ENCODE results near the gene ELOVL4. TPM values are rescaled to one million over a fixed set of nuclear protein-coding genes. Genes with fewer than 3 reads are reported as not detected.

The ELOVL4 gene
- 1 to 10 TPM in 1 of 4 donors, under 1 TPM in 2, not detected in 1; 0.67 to 1.1 (median 0.85) TPM for total RNA-seq

DNA sequence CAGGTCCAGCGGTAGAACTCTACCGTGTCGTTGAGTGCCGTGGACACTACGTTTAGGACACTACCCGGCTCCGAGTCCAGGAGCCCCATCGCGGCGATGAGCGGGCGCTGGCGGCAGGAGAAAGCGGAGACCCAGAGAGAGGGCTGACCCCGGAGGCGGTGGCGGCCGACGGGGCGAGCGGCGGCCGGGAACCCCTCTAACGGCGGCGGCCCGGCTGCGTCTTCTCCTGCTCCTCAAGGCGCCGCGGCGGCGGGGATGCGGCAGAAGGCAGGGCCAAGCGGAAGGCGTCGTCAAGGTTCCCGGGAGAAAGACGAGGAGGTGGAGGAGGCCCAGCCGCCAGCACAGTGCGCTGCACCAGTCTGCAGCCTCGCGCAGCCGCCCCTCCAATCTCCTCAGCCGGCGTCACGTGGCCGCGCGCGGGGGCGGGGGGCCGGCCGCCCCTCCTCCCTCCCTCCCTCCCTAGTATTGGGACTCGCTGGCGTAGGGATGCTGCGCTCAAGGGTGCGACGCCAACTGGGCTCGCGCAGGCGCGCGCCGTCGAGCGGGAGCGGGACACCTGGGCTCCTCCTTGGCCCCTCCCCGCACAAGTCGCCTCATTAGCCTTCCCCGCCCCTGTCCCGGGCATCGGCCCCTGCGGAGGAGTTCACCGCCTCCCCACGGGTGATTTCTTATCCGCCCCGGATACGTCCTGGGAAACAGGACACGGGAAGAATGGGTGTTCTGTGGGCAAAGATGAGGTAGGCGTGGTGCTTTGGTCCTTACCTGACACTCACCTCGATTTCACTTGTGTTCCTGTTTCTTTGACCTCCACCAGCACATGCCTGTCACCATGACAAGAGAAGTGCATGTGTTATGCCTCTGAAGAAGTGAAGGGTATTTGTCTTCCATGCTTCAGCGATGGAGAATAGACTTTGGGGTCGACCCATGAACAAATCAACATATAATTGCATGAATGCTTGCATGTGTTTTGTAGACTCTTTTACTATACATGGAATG lies at the start of gene ELOVL4:
TSS of gene ELOVL4 (minus strand) at position 363 of the 996 bp plus-strand sequence. CDS start at position 89, 274 bp downstream.
- peaks cover 0 to 22% (median 4%) of the 10 kb centered on the region in 4 donors for H3K4me1 ChIP-seq
- H3K36me3 ChIP-seq: no peaks in the 10 kb centered on the region
- peak within 1 kb of the TSS in 1 of 4 donors; percentile 44 for H3K27ac ChIP-seq
- no peaks in the 10 kb centered on the region for H3K9me3 ChIP-seq
- TF ChIP-seq, protein P1, sequence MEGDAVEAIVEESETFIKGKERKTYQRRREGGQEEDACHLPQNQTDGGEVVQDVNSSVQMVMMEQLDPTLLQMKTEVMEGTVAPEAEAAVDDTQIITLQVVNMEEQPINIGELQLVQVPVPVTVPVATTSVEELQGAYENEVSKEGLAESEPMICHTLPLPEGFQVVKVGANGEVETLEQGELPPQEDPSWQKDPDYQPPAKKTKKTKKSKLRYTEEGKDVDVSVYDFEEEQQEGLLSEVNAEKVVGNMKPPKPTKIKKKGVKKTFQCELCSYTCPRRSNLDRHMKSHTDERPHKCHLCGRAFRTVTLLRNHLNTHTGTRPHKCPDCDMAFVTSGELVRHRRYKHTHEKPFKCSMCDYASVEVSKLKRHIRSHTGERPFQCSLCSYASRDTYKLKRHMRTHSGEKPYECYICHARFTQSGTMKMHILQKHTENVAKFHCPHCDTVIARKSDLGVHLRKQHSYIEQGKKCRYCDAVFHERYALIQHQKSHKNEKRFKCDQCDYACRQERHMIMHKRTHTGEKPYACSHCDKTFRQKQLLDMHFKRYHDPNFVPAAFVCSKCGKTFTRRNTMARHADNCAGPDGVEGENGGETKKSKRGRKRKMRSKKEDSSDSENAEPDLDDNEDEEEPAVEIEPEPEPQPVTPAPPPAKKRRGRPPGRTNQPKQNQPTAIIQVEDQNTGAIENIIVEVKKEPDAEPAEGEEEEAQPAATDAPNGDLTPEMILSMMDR (IDR thresholded peaks at IDR 0.05): no peak
- no peak for TF ChIP-seq POLR2A (IDR thresholded peaks at IDR 0.05)
- peak within 1 kb of the TSS; percentile 36 to 56 (median 53) for H3K4me3 ChIP-seq
- H3K27me3 ChIP-seq: no peaks in the 10 kb centered on the region
- DNase-seq: peak in 2 of 3 donors; percentile 59 to 61

DNA sequence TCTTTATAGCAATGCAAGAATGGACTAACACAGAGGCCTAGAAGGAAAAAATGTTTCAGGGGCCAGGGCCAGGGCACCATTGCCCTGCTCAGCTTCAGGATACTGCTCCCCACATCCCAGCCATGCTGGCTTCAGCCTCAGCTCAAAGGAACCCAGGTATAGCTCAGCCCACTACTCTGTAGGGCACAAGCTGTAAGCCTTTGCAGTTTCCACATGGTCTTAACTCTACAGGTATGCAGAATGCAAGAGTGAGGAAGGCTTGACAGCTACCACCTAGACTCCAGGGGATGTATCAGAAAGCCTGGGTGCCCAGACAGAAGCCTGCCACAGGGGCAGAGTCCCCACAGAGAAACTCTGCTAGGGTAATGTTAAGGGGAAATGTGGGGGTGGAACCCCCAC lies 46.6 kb upstream of the ELOVL4 start:
- TF ChIP-seq, protein P1 (IDR thresholded peaks at IDR 0.05): no peak
- no peak for TF ChIP-seq POLR2A (IDR thresholded peaks at IDR 0.05)
- no peaks in the 10 kb centered on the region for H3K27me3 ChIP-seq
- H3K4me1 ChIP-seq: no peaks in the 10 kb centered on the region
- no peak for DNase-seq
- no peaks in the 10 kb centered on the region for H3K36me3 ChIP-seq
- H3K9me3 ChIP-seq: no peaks in the 10 kb centered on the region
- H3K27ac ChIP-seq: no peak overlapping the region
- H3K4me3 ChIP-seq: no peak overlapping the region

DNA sequence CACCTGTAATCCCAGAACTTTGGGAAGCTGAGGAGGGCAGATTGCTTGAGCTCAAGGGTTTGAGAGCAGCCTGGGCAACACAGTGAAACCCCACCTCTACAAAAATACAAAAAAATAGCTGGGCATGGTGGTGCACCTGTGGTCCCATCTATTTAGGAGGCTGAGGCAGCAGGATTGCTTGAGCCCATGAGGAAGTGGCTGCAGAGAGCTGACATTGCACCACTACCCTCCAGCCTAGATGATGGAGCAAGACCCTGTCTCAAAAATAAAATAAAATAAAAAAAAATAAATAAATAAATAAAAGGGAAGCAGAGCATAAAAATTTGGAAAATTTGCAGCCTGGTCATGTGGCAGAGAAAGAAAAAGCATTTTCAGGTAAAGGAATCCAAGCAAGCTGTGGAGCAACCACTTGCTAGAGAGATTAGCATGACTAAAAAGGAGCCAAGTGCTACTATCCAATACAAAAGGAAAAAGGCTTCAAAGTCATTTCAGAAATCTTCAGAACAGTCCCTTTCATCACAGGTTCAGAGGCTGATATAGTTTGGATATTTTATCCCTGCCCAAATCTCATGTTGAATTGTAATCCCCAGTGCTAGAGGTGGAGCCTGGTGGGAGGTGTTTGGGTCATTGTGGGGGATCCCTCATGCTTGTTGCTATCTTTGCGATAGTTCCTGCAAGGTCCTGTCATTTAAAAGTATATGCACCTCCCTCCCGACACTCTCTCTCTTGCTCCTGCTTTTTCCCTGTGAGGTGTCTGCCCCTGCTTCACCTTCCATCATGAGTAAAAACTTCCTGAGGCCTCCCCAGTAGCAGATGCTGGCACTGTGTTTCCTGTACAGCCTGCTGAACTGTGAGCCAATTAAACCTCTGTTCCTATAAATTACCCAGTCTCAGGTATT lies 45.9 kb upstream of the ELOVL4 start:
- DNase-seq: no peak
- TF ChIP-seq, protein P1 (IDR thresholded peaks at IDR 0.05): no peak
- no peak for TF ChIP-seq POLR2A (IDR thresholded peaks at IDR 0.05)
- no peak overlapping the region for H3K4me3 ChIP-seq
- H3K27ac ChIP-seq: no peak overlapping the region
- H3K4me1 ChIP-seq: no peaks in the 10 kb centered on the region
- H3K36me3 ChIP-seq: no peaks in the 10 kb centered on the region
- H3K9me3 ChIP-seq: no peaks in the 10 kb centered on the region
- no peaks in the 10 kb centered on the region for H3K27me3 ChIP-seq

DNA sequence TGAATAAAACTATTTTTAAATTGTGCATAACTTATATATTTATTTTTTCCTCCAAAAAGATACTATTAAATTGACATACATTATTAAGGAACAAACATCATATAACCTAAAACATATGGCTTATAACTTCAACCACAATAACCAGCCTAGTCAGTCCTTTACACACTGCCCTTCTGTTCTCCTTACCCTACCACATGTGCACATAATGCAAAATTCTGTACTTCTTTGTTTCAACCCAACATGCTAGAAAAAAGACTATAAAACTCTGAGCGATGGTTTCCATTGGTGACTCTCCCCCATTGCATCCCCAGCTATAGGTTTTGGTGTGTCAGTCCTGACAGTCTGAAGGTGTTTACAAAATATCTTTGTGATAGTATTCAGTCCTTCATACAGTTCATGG lies 42.3 kb upstream of the ELOVL4 start:
- no peaks in the 10 kb centered on the region for H3K36me3 ChIP-seq
- no peak overlapping the region for H3K27ac ChIP-seq
- H3K9me3 ChIP-seq: no peaks in the 10 kb centered on the region
- TF ChIP-seq POLR2A (IDR thresholded peaks at IDR 0.05): no peak
- TF ChIP-seq, protein P1 (IDR thresholded peaks at IDR 0.05): no peak
- H3K4me1 ChIP-seq: no peaks in the 10 kb centered on the region
- no peak for DNase-seq
- no peaks in the 10 kb centered on the region for H3K27me3 ChIP-seq
- H3K4me3 ChIP-seq: no peak overlapping the region

DNA sequence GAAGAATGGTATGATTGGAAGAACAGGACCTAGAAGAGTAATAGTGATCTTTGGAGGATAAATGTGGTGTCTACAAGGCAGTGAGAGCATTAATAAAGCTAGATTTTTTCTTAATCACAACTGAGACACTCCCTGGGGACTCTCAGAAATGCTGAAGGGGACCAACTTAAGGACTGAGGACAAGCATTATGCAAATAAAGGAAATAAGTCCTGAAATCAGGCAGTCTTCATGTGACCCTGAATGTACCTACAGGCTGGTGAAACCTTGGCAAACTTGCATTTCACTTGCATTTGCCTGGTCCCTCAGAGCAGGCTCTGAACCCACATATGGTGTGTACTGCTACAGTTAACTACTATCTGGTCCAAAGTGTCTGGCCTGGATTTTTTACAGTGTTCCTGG lies 37.8 kb upstream of the ELOVL4 start:
- H3K9me3 ChIP-seq: no peaks in the 10 kb centered on the region
- no peaks in the 10 kb centered on the region for H3K4me1 ChIP-seq
- no peak for DNase-seq
- no peaks in the 10 kb centered on the region for H3K36me3 ChIP-seq
- no peak overlapping the region for H3K27ac ChIP-seq
- TF ChIP-seq, protein P1 (IDR thresholded peaks at IDR 0.05): no peak
- TF ChIP-seq POLR2A (IDR thresholded peaks at IDR 0.05): no peak
- H3K27me3 ChIP-seq: no peaks in the 10 kb centered on the region
- no peak overlapping the region for H3K4me3 ChIP-seq
